ENCODE data around the gene PDZRN3. TPM values are rescaled to one million over a fixed set of nuclear protein-coding genes. Genes with fewer than 3 reads are reported as not detected.

PDZRN3 gene
- total RNA-seq, 1 donor from 2014 or later = 1.3 TPM

GRCh38 chr3:73332558-73332957 lies 292.2 kb downstream of the PDZRN3 start:
- Mint-ChIP-seq H3K4me3 (ENCODE audit: unreplicated experiment) (no peak overlapping the region), H3K27ac (ENCODE audit: unreplicated experiment) (no peak overlapping the region), H3K9me3 (ENCODE audit: unreplicated experiment) (no peaks in the 10 kb centered on the region), H3K36me3 (ENCODE audit: low read depth, unreplicated experiment) (no peaks in the 10 kb centered on the region), H3K27me3 (ENCODE audit: unreplicated experiment) (peaks cover 3% of the 10 kb centered on the region), H3K4me1 (ENCODE audit: unreplicated experiment) (no peaks in the 10 kb centered on the region)
- no peak for DNase-seq (ENCODE audit: low spot score)
- TF ChIP-seq, protein P1, sequence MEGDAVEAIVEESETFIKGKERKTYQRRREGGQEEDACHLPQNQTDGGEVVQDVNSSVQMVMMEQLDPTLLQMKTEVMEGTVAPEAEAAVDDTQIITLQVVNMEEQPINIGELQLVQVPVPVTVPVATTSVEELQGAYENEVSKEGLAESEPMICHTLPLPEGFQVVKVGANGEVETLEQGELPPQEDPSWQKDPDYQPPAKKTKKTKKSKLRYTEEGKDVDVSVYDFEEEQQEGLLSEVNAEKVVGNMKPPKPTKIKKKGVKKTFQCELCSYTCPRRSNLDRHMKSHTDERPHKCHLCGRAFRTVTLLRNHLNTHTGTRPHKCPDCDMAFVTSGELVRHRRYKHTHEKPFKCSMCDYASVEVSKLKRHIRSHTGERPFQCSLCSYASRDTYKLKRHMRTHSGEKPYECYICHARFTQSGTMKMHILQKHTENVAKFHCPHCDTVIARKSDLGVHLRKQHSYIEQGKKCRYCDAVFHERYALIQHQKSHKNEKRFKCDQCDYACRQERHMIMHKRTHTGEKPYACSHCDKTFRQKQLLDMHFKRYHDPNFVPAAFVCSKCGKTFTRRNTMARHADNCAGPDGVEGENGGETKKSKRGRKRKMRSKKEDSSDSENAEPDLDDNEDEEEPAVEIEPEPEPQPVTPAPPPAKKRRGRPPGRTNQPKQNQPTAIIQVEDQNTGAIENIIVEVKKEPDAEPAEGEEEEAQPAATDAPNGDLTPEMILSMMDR (IDR thresholded peaks at IDR 0.05; ENCODE audit: unreplicated experiment) = no peak
